Esophagus muscularis mucosa (tissue), 4 donors: ENCODE results near the gene ENPP3. TPM values are rescaled to one million over a fixed set of nuclear protein-coding genes. Genes with fewer than 3 reads are reported as not detected.

Experiments used
- DNase-seq: peaks from one replicate; pipeline ENCODE4 v3.0.0-alpha.2; 2017; ENCODE audit errors: extremely low spot score
- H3K27ac ChIP-seq, 4 donors: fragments of 200-600 bp; sonication (generic); replicated peaks in 1 of 4; 1 replicate in 3 of 4; 2 replicates in 1 of 4; pipeline ENCODE4 v1.5.1; 2016 to 2019; ENCODE audit warnings: mild to moderate bottlenecking in 1 of 4
- H3K27me3 ChIP-seq, 4 donors: fragments of 200-600 bp; sonication (generic); one replicate each; pipeline versions ENCODE4 v1.5.1 to v1.6.0; 2016 to 2019
- H3K36me3 ChIP-seq, 4 donors: fragments of 200-600 bp; sonication (generic); one replicate each; pipeline ENCODE4 v1.5.1; 2016 to 2019
- H3K4me1 ChIP-seq, 4 donors: fragments of 200-600 bp; sonication (generic); one replicate each; pipeline ENCODE4 v1.5.1; 2016 to 2019
- H3K4me3 ChIP-seq, 4 donors: fragments of 200-600 bp; sonication (generic); 1 replicate in 2 of 4; 2 replicates in 2 of 4; pipeline ENCODE4 v1.5.1; 2016 to 2019; ENCODE audit warnings: mild to moderate bottlenecking in 4 of 4, moderate library complexity in 1 of 4
- H3K9me3 ChIP-seq, 4 donors: fragments of 200-600 bp; sonication (generic); 1 replicate in 3 of 4; 2 replicates in 1 of 4; pipeline ENCODE4 v1.5.1; 2016 to 2019
- EP300 ChIP-seq: sonication (generic); formaldehyde crosslinking; IDR thresholded peaks from one replicate; pipeline ENCODE4 v1.6.1; 2017; ENCODE audit warnings: antibody characterized with exemption
- POLR2A ChIP-seq: fragments of 450-650 bp; IDR thresholded peaks from one replicate; pipeline ENCODE4 v1.6.1; 2017; ENCODE audit warnings: antibody characterized with exemption, moderate library complexity, mild to moderate bottlenecking, low read depth
- POLR2AphosphoS5 ChIP-seq, 2 donors: sonication (generic); formaldehyde crosslinking; IDR thresholded peaks; one replicate each; pipeline ENCODE4 v1.6.1; 2017; ENCODE audit warnings: antibody characterized with exemption in 2 of 2
- WGBS: methylation state at CpG from one replicate; pipeline ENCODE4 v1.1.5; 2018; 5-methylcytosine and 5-hydroxymethylcytosine counted together
- intact Hi-C: fragments of 100-400 bp; cut with DNase I; formaldehyde crosslinking; loops from one replicate; pipeline ENCODE4 v1.15.1; 2023
- total RNA-seq, 4 donors: library from RNA; depleted of rRNA; stranded (reverse); fragments of >200 nt; gene quantifications; one replicate each; pipeline versions ENCODE4 v1.1.0 to v1.2.1, GENCODE V29; 2016
- TF ChIP-seq, protein P1 (sequence below), 3 experiments: fragments of 200-600 bp in 2 of 3; fragments of 450-650 bp in 1 of 3; sonication (generic) in 2 of 3; IDR thresholded peaks; one replicate each; pipeline ENCODE4 v1.5.1; 2017 to 2019; ENCODE audit warnings: antibody characterized with exemption in 3 of 3, mild to moderate bottlenecking in 2 of 3, moderate library complexity in 1 of 3

Gene ENPP3
- total RNA-seq, 4 donors from 2014 or later, result 0.42 to 0.78 (median 0.59) TPM

DNA sequence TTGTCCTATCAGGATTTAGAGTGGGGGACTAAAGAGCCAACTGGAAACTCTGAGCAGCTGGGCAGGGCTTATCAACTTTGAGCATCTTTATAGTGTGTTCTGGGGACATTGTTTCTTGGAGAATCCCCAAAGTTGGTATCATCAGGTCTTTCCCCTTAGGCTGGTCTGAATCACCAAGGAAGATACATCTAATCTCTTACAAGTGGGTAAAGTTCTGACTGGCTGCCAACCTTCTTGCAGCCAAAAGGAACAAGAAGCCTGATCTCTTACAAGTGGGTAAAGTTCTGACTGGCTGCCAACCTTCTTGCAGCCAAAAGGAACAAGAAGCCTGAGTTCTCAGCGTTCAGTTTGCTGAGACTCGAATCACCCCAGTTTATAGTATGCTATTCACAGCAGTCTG is 7.5 kb upstream of the ENPP3 start:
- TF ChIP-seq, protein P1, sequence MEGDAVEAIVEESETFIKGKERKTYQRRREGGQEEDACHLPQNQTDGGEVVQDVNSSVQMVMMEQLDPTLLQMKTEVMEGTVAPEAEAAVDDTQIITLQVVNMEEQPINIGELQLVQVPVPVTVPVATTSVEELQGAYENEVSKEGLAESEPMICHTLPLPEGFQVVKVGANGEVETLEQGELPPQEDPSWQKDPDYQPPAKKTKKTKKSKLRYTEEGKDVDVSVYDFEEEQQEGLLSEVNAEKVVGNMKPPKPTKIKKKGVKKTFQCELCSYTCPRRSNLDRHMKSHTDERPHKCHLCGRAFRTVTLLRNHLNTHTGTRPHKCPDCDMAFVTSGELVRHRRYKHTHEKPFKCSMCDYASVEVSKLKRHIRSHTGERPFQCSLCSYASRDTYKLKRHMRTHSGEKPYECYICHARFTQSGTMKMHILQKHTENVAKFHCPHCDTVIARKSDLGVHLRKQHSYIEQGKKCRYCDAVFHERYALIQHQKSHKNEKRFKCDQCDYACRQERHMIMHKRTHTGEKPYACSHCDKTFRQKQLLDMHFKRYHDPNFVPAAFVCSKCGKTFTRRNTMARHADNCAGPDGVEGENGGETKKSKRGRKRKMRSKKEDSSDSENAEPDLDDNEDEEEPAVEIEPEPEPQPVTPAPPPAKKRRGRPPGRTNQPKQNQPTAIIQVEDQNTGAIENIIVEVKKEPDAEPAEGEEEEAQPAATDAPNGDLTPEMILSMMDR (IDR thresholded peaks at IDR 0.05), result no peak
- TF ChIP-seq EP300, result no peak
- Histone ChIP-seq H3K4me1 (peaks cover 14 to 32% (median 28%) of the 10 kb centered on the region in 4 donors), H3K4me3 (no peak overlapping the region), H3K27ac (no peak overlapping the region), H3K36me3 (peaks cover 4 to 13% (median 8%) of the 10 kb centered on the region in 4 donors), H3K27me3 (no peaks in the 10 kb centered on the region), H3K9me3 (no peaks in the 10 kb centered on the region)
- intact Hi-C loops, result no loop called here
- DNase-seq, result no peak
- 52% methylated on average over 2 of the region's 2 CpGs for WGBS

DNA sequence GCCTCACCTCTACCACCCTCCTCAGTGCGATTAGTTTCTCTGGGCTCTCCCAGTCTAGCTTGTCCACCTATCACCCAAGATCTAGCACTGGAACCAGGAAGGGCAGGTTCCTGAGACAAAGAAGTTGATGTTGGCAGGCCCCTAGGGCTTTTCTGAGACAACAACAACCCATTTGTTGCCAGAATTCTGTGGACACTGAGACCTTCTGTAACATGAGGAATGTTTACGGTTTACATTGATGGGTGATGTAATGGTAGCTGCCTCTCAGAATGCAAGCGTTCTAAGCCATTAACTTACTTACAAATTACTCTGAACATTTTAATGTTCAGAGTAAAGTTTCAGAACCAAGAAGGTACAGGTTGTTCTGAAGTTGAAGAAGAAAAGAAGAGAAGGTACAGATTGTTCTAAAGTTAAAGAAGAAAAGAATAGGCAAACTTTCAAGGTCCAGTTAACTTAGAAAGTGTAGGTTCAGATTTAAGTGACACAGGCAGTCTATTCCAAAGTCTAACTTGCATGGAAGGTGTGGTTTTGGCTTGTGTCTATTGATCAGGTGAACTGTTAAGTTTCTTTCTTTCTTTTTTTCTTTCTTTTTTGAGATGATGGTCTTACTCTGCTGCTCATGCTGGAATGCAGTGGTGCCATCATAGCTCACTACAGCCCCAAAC is 5.3 kb upstream of the ENPP3 start:
- TF ChIP-seq, protein P1 (IDR thresholded peaks at IDR 0.05), result no peak
- TF ChIP-seq POLR2AphosphoS5 (IDR thresholded peaks at IDR 0.05) (no peak), EP300 (no peak), POLR2A (no peak)
- intact Hi-C loops, result no loop called here
- no peak overlapping the region for H3K27ac ChIP-seq
- WGBS, result 92% methylated on average over 3 of the region's 3 CpGs
- H3K4me3 ChIP-seq, result no peak overlapping the region
- no peaks in the 10 kb centered on the region for H3K27me3 ChIP-seq
- DNase-seq, result no peak
- H3K4me1 ChIP-seq, result peaks cover 14 to 30% (median 21%) of the 10 kb centered on the region in 4 donors
- H3K9me3 ChIP-seq, result no peaks in the 10 kb centered on the region
- H3K36me3 ChIP-seq, result no peaks in the 10 kb centered on the region

DNA sequence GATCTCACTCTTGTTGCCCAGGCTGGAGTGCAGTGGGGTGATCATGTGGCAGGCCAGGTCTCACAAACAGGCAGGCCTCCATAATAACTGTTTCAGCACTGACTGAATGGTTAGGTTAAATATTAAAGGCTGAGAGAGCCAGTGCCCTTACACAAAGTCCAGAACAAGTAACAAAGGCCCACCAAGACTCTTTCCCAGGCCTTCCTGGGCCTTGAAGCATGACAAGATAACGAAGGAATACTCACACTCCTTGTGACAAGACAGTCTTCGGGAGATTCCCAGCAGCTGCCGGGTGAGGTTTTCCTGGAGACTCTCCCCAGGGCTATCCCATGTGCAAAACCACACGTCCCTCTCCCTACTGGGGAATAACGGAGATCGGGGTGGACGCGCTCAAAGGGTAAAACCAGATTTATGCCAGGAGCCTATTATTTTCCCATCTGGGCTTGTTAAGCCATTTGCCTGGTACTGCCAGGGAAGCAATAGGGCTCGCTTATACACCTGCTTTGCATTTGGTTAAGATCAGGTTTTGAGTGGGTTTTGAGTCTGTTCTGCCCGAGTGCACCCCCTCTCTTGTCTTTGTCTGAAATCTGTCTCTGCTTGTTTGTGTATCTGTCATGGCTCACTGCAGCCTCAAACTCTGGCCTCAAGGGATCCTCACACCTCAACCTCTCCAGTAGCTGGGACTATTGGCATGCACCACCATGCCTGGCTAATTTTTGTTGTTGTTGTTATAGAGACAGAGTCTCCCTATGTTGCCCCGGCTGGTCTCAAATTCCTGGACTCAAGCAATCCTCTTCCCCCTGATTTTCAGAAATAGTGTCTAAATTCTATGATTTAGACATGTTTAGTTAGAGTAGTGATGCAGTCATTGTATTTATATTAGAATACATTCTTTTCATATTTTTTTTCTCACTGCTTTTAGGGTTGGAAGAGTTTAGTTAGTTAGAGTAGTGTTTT is 1.4 kb upstream of the ENPP3 start:
- DNase-seq, result no peak
- Histone ChIP-seq H3K36me3 (no peaks in the 10 kb centered on the region), H3K27ac (no peak overlapping the region), H3K4me3 (no peak overlapping the region), H3K27me3 (no peaks in the 10 kb centered on the region), H3K9me3 (no peaks in the 10 kb centered on the region), H3K4me1 (no peaks in the 10 kb centered on the region)
- intact Hi-C loops, result no loop called here
- TF ChIP-seq POLR2AphosphoS5 (IDR thresholded peaks at IDR 0.05) (no peak), POLR2A (no peak)
- 87% methylated on average over 11 of the region's 11 CpGs for WGBS

GRCh38 chr6:131638013-131638412 is 911 bp downstream of the ENPP3 start:
- no peak for DNase-seq
- Histone ChIP-seq H3K27ac (no peak overlapping the region), H3K4me3 (no peak overlapping the region), H3K27me3 (no peaks in the 10 kb centered on the region), H3K9me3 (no peaks in the 10 kb centered on the region), H3K4me1 (no peaks in the 10 kb centered on the region), H3K36me3 (no peaks in the 10 kb centered on the region)
- 80% methylated on average over 2 of the region's 2 CpGs for WGBS
- TF ChIP-seq EP300, result no peak
- TF ChIP-seq, protein P1 (IDR thresholded peaks at IDR 0.05), result no peak
- TF ChIP-seq POLR2A, result no peak
- no peak for TF ChIP-seq POLR2AphosphoS5 (IDR thresholded peaks at IDR 0.05)
- intact Hi-C loops, result no loop called here

DNA sequence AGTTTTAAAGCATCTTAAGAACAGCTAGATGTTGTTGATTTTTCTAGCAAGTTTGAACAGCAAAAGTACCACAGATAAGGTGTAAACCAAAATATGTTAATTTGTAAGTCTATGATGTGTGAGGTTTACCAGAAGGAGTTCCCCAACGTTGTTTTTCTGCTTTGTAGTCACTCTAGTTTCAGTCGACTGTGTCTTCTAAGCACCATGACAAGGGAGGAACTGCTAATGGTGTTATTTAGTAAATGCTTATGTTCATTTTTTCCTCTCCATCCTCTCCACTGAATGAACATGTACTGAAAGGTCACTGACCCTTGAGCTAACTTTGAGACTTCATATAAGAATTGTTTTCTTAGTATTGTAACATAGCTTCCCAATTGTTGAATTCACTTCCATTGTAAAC is 3.0 kb downstream of the ENPP3 start:
- Histone ChIP-seq H3K4me1 (no peaks in the 10 kb centered on the region), H3K36me3 (no peaks in the 10 kb centered on the region), H3K27ac (no peak overlapping the region), H3K4me3 (no peak overlapping the region), H3K27me3 (no peaks in the 10 kb centered on the region), H3K9me3 (no peaks in the 10 kb centered on the region)
- DNase-seq, result no peak
- intact Hi-C loops, result no loop called here
- 62% methylated on average over 2 of the region's 2 CpGs for WGBS
- TF ChIP-seq, protein P1 (IDR thresholded peaks at IDR 0.05), result no peak
- no peak for TF ChIP-seq EP300
- TF ChIP-seq POLR2AphosphoS5 (IDR thresholded peaks at IDR 0.05), result no peak
- no peak for TF ChIP-seq POLR2A
